IMR-90 (cell line): Measurements from ENCODE around the gene NOL12. TPM values are rescaled to one million over a fixed set of nuclear protein-coding genes. Genes with fewer than 3 reads are reported as not detected.

ENCODE experiments used
- ATAC-seq: fragments of 200-7000 bp; cut with Tn5 transposase; 2 replicates; pipeline ENCODE4 v1.9.1; 2020; ENCODE audit warnings: low read depth, mild to moderate bottlenecking, moderate library complexity
- BruUV-seq: library from RNA; stranded (reverse); fragments of 400-500 nt; replicated peaks from 2 replicates; lab custom pipeline; 2021; lab: Mats Ljungman, UMichigan
- CTCF ChIA-PET: fragments of 300-600 bp; formaldehyde crosslinking; extraction: SDS; loops from one replicate; lab custom pipeline; 2021; ENCODE audit warnings: antibody characterized with exemption; lab: Yijun Ruan, JAX
- POLR2A ChIA-PET: fragments of 300-600 bp; sonication (Branson Sonifier 250); formaldehyde crosslinking; loops from one replicate; lab custom pipeline; 2022; ENCODE audit warnings: antibody characterized with exemption; ENCODE audit not compliant: unreplicated experiment; lab: Charles Lee
- DNase-seq: peaks from one replicate; pipeline ENCODE4 v3.0.0; 2013
- H2AFZ ChIP-seq: replicated peaks from 2 replicates; pipeline ENCODE3; 2013; ENCODE audit warnings: low read length, mild to moderate bottlenecking; ENCODE audit not compliant: poor library complexity
- H2AK5ac ChIP-seq: 2 replicates; pipeline ENCODE4 v1.6.1; 2013; ENCODE audit warnings: low read depth, low read length, inconsistent platforms
- H2AK9ac ChIP-seq: replicated peaks from 2 replicates; pipeline ENCODE3; 2013; ENCODE audit warnings: mild to moderate bottlenecking, low read depth, low read length, moderate library complexity; ENCODE audit not compliant: poor library complexity
- H2BK120ac ChIP-seq: 2 replicates; pipeline ENCODE4 v1.6.1; 2013; ENCODE audit warnings: low read depth, low read length, inconsistent platforms
- H2BK15ac ChIP-seq: 3 replicates; pipeline ENCODE4 v1.6.1; 2013; ENCODE audit warnings: low read depth, low read length, inconsistent platforms
- H2BK20ac ChIP-seq: 2 replicates; pipeline ENCODE4 v1.6.1; 2013; ENCODE audit warnings: low read depth, mild to moderate bottlenecking, inconsistent platforms, low read length, moderate library complexity
- H2BK5ac ChIP-seq: 2 replicates; pipeline ENCODE4 v1.6.1; 2013; ENCODE audit warnings: mild to moderate bottlenecking, low read depth, low read length, inconsistent platforms; ENCODE audit not compliant: poor library complexity, severe bottlenecking
- H3K14ac ChIP-seq: replicated peaks from 2 replicates; pipeline ENCODE4 v1.6.1; 2013; ENCODE audit warnings: low read depth, low read length, inconsistent platforms
- H3K18ac ChIP-seq: 2 replicates; pipeline ENCODE4 v1.6.1; 2013; ENCODE audit warnings: low read depth, low read length, control low read depth
- H3K23ac ChIP-seq: 2 replicates; pipeline ENCODE4 v1.6.1; 2013; ENCODE audit warnings: low read depth, low read length, inconsistent platforms
- H3K27ac ChIP-seq: 2 replicates; pipeline ENCODE4 v1.5.1; 2013; ENCODE audit warnings: mild to moderate bottlenecking, control low read depth, low read length; ENCODE audit not compliant: insufficient read depth
- H3K27me3 ChIP-seq: 2 replicates; pipeline ENCODE4 v1.6.1; 2013; ENCODE audit warnings: low read length; ENCODE audit not compliant: control insufficient read depth, insufficient read depth
- H3K36me3 ChIP-seq: 2 replicates; pipeline ENCODE4 v1.6.1; 2013; ENCODE audit warnings: low read length, mixed read lengths; ENCODE audit not compliant: control insufficient read depth, insufficient read depth
- H3K4ac ChIP-seq: 2 replicates; pipeline ENCODE4 v1.6.1; 2013; ENCODE audit warnings: low read depth, low read length, inconsistent platforms
- H3K4me1 ChIP-seq: 2 replicates; pipeline ENCODE4 v1.6.1; 2013; ENCODE audit warnings: low read length, mixed read lengths; ENCODE audit not compliant: control insufficient read depth, insufficient read depth
- H3K4me2 ChIP-seq: 2 replicates; pipeline ENCODE4 v1.6.1; 2013; ENCODE audit warnings: low read depth, mild to moderate bottlenecking, control low read depth, low read length, moderate library complexity
- H3K4me3 ChIP-seq: 2 replicates; pipeline ENCODE4 v1.5.1; 2013; ENCODE audit warnings: low read depth, mild to moderate bottlenecking, control low read depth, low read length, moderate library complexity; ENCODE audit not compliant: insufficient read depth
- H3K56ac ChIP-seq: 2 replicates; pipeline ENCODE4 v1.6.1; 2013; ENCODE audit warnings: low read length, inconsistent platforms; ENCODE audit not compliant: insufficient read depth; ENCODE audit errors: extremely low read depth
- H3K79me1 ChIP-seq, 2 experiments: 2 replicates each; pipeline ENCODE4 v1.6.1; 2013; ENCODE audit warnings: low read length in 2 of 2, inconsistent platforms in 1 of 2, low read depth in 1 of 2
- H3K9ac ChIP-seq: 2 replicates; pipeline ENCODE4 v1.6.1; 2013; ENCODE audit warnings: low read depth, low read length, control low read depth
- H3K9me1 ChIP-seq: 2 replicates; pipeline ENCODE4 v1.6.1; 2013; ENCODE audit warnings: low read length, inconsistent platforms; ENCODE audit not compliant: insufficient read depth
- H3K9me3 ChIP-seq: 2 replicates; pipeline ENCODE4 v1.6.1; 2013; ENCODE audit warnings: low read length; ENCODE audit not compliant: control insufficient read depth, insufficient read depth
- H4K20me1 ChIP-seq: 2 replicates; pipeline ENCODE4 v1.6.1; 2013; ENCODE audit warnings: low read length, inconsistent platforms; ENCODE audit not compliant: insufficient read depth
- H4K5ac ChIP-seq: 2 replicates; pipeline ENCODE4 v1.6.1; 2013; ENCODE audit warnings: mild to moderate bottlenecking, low read depth, low read length, control low read depth
- H4K8ac ChIP-seq, 2 experiments: 2 replicates each; pipeline ENCODE4 v1.6.1; 2013; ENCODE audit warnings: low read depth in 2 of 2, low read length in 2 of 2, control low read depth in 1 of 2, inconsistent platforms in 1 of 2
- H4K91ac ChIP-seq: 2 replicates; pipeline ENCODE4 v1.6.1; 2013; ENCODE audit warnings: low read depth, low read length, inconsistent platforms; ENCODE audit not compliant: insufficient read depth
- BHLHE40 ChIP-seq: fragments of 150-350 bp; IDR thresholded peaks from 2 replicates; pipeline ENCODE4 v1.6.1; 2016; ENCODE audit warnings: mild to moderate bottlenecking, low read depth, low read length
- CEBPB ChIP-seq: IDR thresholded peaks from 2 replicates; pipeline ENCODE4 v1.6.1; 2012; ENCODE audit warnings: low read depth, low read length, improper control_type of control experiment
- CHD1 ChIP-seq: IDR thresholded peaks from 2 replicates; pipeline ENCODE4 v1.6.1; 2012; ENCODE audit warnings: low read depth, low read length, improper control_type of control experiment
- FOS ChIP-seq: fragments of 150-350 bp; IDR thresholded peaks from 2 replicates; pipeline ENCODE4 v1.6.1; 2016; ENCODE audit warnings: low read depth, low read length
- MAFK ChIP-seq: IDR thresholded peaks from 2 replicates; pipeline ENCODE4 v1.6.1; 2012; ENCODE audit warnings: low read depth, low read length, improper control_type of control experiment
- MAZ ChIP-seq: IDR thresholded peaks from 2 replicates; pipeline ENCODE4 v1.6.1; 2012; ENCODE audit warnings: low read depth, mild to moderate bottlenecking, low read length, improper control_type of control experiment, moderate library complexity, borderline replicate concordance
- MXI1 ChIP-seq: IDR thresholded peaks from 2 replicates; pipeline ENCODE4 v1.6.1; 2012; ENCODE audit warnings: low read depth, mild to moderate bottlenecking, low read length, moderate library complexity, borderline replicate concordance
- POLR2A ChIP-seq: IDR thresholded peaks from 2 replicates; pipeline ENCODE4 v1.6.1; 2012; ENCODE audit warnings: mild to moderate bottlenecking, low read depth, low read length
- RAD21 ChIP-seq: IDR thresholded peaks from 2 replicates; pipeline ENCODE4 v1.6.1; 2012; ENCODE audit warnings: low read length, improper control_type of control experiment
- RCOR1 ChIP-seq: IDR thresholded peaks from 2 replicates; pipeline ENCODE4 v1.6.1; 2012; ENCODE audit warnings: mild to moderate bottlenecking, low read length, improper control_type of control experiment; ENCODE audit not compliant: insufficient replicate concordance
- RFX5 ChIP-seq: IDR thresholded peaks from 2 replicates; pipeline ENCODE4 v1.8.0; 2012; ENCODE audit warnings: low read depth, mild to moderate bottlenecking, low read length, moderate library complexity
- SMC3 ChIP-seq: fragments of 150-350 bp; IDR thresholded peaks from 2 replicates; pipeline ENCODE4 v1.6.1; 2016; ENCODE audit warnings: low read depth, mild to moderate bottlenecking, antibody characterized with exemption, low read length, moderate library complexity
- WGBS, 2 experiments: methylation state at CpG; one replicate each; pipeline versions ENCODE4 v1.1.5 to v1.1.7; 2013; ENCODE audit warnings: missing lambda C conversion rate in 2 of 2; ENCODE audit not compliant: insufficient read length in 1 of 2; ENCODE audit errors: extremely low coverage in 2 of 2; 5-methylcytosine and 5-hydroxymethylcytosine counted together
- dilution Hi-C: fragments of 300-500 bp; cut with HindIII; formaldehyde crosslinking; loops from one replicate; pipeline ENCODE4 v1.14.3; 2018; ENCODE audit warnings: low sequenced_read_pairs; ENCODE audit not compliant: unreplicated experiment
- in situ Hi-C: fragments of 300-500 bp; cut with MboI; formaldehyde crosslinking; loops from 3 replicates; pipeline ENCODE4 v1.14.3; 2019; ENCODE audit warnings: low sequenced_read_pairs, inconsistent platforms, mixed read lengths
- intact Hi-C: fragments of 100-400 bp; cut with micrococcal nuclease; formaldehyde crosslinking; loops from 2 replicates; pipeline ENCODE4 v1.10.0; 2022
- polyA plus RNA-seq, 3 experiments: library from polyadenylated mRNA; depleted of rRNA; stranded (reverse); fragments of >200 nt; gene quantifications; 2 replicates each; pipeline ENCODE4 v1.2.3, GENCODE V29; 2012; ENCODE audit warnings: low replicate concordance in 1 of 3
- total RNA-seq: library from RNA; depleted of rRNA; stranded (reverse); fragments of >200 nt; gene quantifications from 2 replicates; pipeline ENCODE4 v1.2.3, GENCODE V29; 2012
- TF ChIP-seq, protein P1 (sequence below): fragments of 150-350 bp; IDR thresholded peaks from 2 replicates; pipeline ENCODE4 v1.6.1; 2016; ENCODE audit warnings: low read depth, mild to moderate bottlenecking, low read length, moderate library complexity, borderline replicate concordance
- TF ChIP-seq, protein P2 (sequence below): conservative IDR thresholded peaks from 2 replicates; pipeline ENCODE4 v1.5.1; 2012; ENCODE audit warnings: mild to moderate bottlenecking, low read depth, low read length, improper control_type of control experiment

Gene NOL12
- total and polyA plus RNA-seq, 2 of the 4 experiments (the other 2 are of a cell fraction): 16.0 to 25.6 TPM

DNA sequence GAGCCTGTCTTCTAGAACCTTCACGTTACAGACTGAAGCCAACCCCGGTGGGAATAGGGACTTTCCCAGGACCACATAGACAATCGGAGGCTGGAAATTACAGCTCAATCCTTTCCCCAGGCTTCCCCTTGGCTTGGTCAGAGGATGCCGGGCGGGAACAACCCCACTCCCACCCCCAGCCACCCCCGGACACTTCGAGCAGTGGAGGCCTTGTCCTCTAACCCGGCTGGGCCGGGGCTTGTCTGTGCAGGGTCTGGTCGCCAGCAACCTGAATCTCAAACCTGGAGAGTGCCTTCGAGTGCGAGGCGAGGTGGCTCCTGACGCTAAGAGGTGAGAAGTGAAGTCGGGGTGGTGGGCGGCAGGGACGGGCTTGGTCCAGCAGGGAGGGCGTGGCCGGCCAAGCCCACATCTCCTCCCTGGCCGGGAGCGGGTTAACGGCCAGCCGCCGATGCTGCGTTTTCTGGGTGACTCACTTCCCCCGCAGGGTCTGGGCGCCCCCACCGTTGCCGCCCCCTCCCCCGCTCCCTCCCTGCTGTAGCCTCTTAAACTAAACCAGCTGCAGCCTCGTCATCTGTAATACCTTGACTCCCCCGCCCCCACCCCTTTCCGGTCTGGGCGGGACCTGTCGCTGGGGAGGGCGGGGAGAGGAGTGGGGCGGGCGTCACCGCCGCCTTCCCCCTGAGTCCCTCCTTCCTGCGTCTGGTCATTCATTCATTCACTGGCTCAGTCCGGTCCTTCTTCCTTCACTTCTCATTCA lies 9.2 kb upstream of the NOL12 start:
- Histone ChIP-seq H3K4ac (peak overlapping the region; percentile 99), H3K18ac (peak overlapping the region; percentile 67), H3K9me3 (no peaks in the 10 kb centered on the region), H3K4me2 (peak overlapping the region; percentile 97), H2AK5ac (peak overlapping the region; percentile 99), H2AK9ac (peak overlapping the region; percentile 100), H3K9me1 (no peaks in the 10 kb centered on the region; the same call in 1 of the 2 replicates), H3K4me1 (peaks cover 20% of the 10 kb centered on the region), H4K8ac (peak overlapping the region; percentile 89 to 93), H3K4me3 (peak overlapping the region; percentile 92), H3K23ac (peak overlapping the region; percentile 98), H3K14ac (peak overlapping the region; percentile 100), H3K27ac (peak overlapping the region; percentile 98), H3K36me3 (peaks cover 28% of the 10 kb centered on the region), H2BK20ac (0 out of 2 replicates have a peak overlapping the region, but pooled peaks have one; percentile 24), H3K27me3 (no peaks in the 10 kb centered on the region), H2BK120ac (peak overlapping the region; percentile 58), H4K20me1 (peaks cover 69% of the 10 kb centered on the region), H2BK5ac (peak overlapping the region; percentile 98), H4K5ac (peak overlapping the region; percentile 36), H2BK15ac (peak overlapping the region; percentile 7; the same call in 1 of the 3 replicates), H4K91ac (peak overlapping the region; percentile 98), H3K9ac (peak overlapping the region; percentile 97), H3K56ac (peak overlapping the region; percentile 100), H2AFZ (peak overlapping the region; percentile 81), H3K79me1 (peaks cover 12 to 61% of the 10 kb centered on the region in 2 experiments; a peak in 3 of 4 replicates)
- dilution Hi-C loops: no loop called here
- WGBS, 2 experiments: 0% methylated on average over 1 of the region's 42 CpGs; no CpG with 5 or more reads in 1 of the 2 experiments
- in situ Hi-C loops: no loop called here
- ChIA-PET POLR2A (interaction anchor here (0.6 to 2.8 kb wide), 4 partner anchors 18 to 166 kb away, joined by 4 to 14 read pairs (median 6); partner anchors contain the start of genes GGA1, PDXP and SH3BP1), CTCF (no interaction called here)
- ATAC-seq: peak; percentile 56
- peak; percentile 98 for DNase-seq
- BruUV-seq: no TSS peak
- intact Hi-C loops: loop anchor here (5.0 kb wide), 1 partner anchor 130 kb away; no protein-coding TSS in a partner anchor
- no peak for TF ChIP-seq CEBPB
- TF ChIP-seq MAZ: peak; percentile 97
- no peak for TF ChIP-seq RAD21
- TF ChIP-seq FOS: peak; percentile 86
- no peak for TF ChIP-seq RCOR1
- 0 out of 2 replicates have a peak, but pooled peaks have one; percentile 12 for TF ChIP-seq CHD1
- TF ChIP-seq MXI1: peak; percentile 56; the same call in 1 of the 2 replicates
- TF ChIP-seq, protein P1, sequence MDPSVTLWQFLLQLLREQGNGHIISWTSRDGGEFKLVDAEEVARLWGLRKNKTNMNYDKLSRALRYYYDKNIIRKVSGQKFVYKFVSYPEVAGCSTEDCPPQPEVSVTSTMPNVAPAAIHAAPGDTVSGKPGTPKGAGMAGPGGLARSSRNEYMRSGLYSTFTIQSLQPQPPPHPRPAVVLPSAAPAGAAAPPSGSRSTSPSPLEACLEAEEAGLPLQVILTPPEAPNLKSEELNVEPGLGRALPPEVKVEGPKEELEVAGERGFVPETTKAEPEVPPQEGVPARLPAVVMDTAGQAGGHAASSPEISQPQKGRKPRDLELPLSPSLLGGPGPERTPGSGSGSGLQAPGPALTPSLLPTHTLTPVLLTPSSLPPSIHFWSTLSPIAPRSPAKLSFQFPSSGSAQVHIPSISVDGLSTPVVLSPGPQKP: no peak
- TF ChIP-seq, protein P2, sequence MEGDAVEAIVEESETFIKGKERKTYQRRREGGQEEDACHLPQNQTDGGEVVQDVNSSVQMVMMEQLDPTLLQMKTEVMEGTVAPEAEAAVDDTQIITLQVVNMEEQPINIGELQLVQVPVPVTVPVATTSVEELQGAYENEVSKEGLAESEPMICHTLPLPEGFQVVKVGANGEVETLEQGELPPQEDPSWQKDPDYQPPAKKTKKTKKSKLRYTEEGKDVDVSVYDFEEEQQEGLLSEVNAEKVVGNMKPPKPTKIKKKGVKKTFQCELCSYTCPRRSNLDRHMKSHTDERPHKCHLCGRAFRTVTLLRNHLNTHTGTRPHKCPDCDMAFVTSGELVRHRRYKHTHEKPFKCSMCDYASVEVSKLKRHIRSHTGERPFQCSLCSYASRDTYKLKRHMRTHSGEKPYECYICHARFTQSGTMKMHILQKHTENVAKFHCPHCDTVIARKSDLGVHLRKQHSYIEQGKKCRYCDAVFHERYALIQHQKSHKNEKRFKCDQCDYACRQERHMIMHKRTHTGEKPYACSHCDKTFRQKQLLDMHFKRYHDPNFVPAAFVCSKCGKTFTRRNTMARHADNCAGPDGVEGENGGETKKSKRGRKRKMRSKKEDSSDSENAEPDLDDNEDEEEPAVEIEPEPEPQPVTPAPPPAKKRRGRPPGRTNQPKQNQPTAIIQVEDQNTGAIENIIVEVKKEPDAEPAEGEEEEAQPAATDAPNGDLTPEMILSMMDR: no peak
- 0 out of 2 replicates have a peak, but pooled peaks have one; percentile 8 for TF ChIP-seq SMC3
- 0 out of 2 replicates have a peak, but pooled peaks have one; percentile 25 for TF ChIP-seq BHLHE40
- TF ChIP-seq MAFK: peak; percentile 26; the same call in 1 of the 2 replicates
- peak; percentile 90 for TF ChIP-seq POLR2A
- TF ChIP-seq RFX5: no peak
